SK-N-SH treated with all-trans-retinoic acid at 6 μM for 48 hours (cell line): ENCODE results near the gene BNC2.

Experiments used
- ATAC-seq: fragments of 200-7000 bp; cut with Tn5 transposase; 3 replicates; pipeline ENCODE4 v1.9.1; 2020; ENCODE audit warnings: mild to moderate bottlenecking, moderate library complexity
- ARNTL ChIP-seq: fragments of 450-650 bp; formaldehyde crosslinking; IDR thresholded peaks from 2 replicates; pipeline ENCODE4 v1.5.0; 2020; ENCODE audit warnings: low read depth, mild to moderate bottlenecking, moderate library complexity, borderline replicate concordance
- BACH2 ChIP-seq: fragments of 250-450 bp; sonication (Bioruptor Pico); IDR thresholded peaks from 2 replicates; pipeline ENCODE4 v1.9.0; 2021; ENCODE audit warnings: mild to moderate bottlenecking, borderline replicate concordance
- GLIS3 ChIP-seq: fragments of 250-450 bp; sonication (Bioruptor Pico); IDR thresholded peaks from 2 replicates; pipeline ENCODE4 v1.5.0; 2020; ENCODE audit warnings: mild to moderate bottlenecking, moderate library complexity
- ISL1 ChIP-seq: fragments of 250-450 bp; sonication (Bioruptor Pico); IDR thresholded peaks from 2 replicates; pipeline ENCODE4 v2.1.2; 2022; ENCODE audit warnings: mild to moderate bottlenecking, moderate library complexity
- OSR1 ChIP-seq: fragments of 250-450 bp; sonication (Bioruptor Pico); IDR thresholded peaks from 2 replicates; pipeline ENCODE4 v1.8.0; 2022; ENCODE audit warnings: moderate library complexity, mild to moderate bottlenecking, inconsistent platforms
- POU6F1 ChIP-seq: fragments of 250-450 bp; sonication (Bioruptor Pico); IDR thresholded peaks from 2 replicates; pipeline ENCODE4 v1.8.0; 2021; ENCODE audit warnings: low read depth, mild to moderate bottlenecking, moderate library complexity, borderline replicate concordance
- PPARA ChIP-seq: fragments of 250-450 bp; sonication (Bioruptor Pico); IDR thresholded peaks from 2 replicates; pipeline ENCODE4 v1.5.0; 2020; ENCODE audit warnings: mild to moderate bottlenecking, borderline replicate concordance
- RARB ChIP-seq: fragments of 250-450 bp; sonication (Bioruptor Pico); IDR thresholded peaks from 2 replicates; pipeline ENCODE4 v1.8.0; 2021; ENCODE audit warnings: mild to moderate bottlenecking, moderate library complexity
- SNAI2 ChIP-seq: fragments of 250-450 bp; sonication (Bioruptor Pico); IDR thresholded peaks from 2 replicates; pipeline ENCODE4 v1.5.0; 2020; ENCODE audit warnings: mild to moderate bottlenecking, moderate library complexity
- TCF4 ChIP-seq: fragments of 250-450 bp; sonication (Bioruptor Pico); IDR thresholded peaks from 2 replicates; pipeline ENCODE4 v1.8.0; 2021; ENCODE audit warnings: mild to moderate bottlenecking, moderate library complexity, borderline replicate concordance
- TOX ChIP-seq: fragments of 250-450 bp; sonication (Bioruptor Pico); IDR thresholded peaks from 2 replicates; pipeline ENCODE4 v1.8.0; 2021; ENCODE audit warnings: mild to moderate bottlenecking, moderate library complexity, borderline replicate concordance
- ZC3H10 ChIP-seq: fragments of 250-450 bp; sonication (Bioruptor Pico); IDR thresholded peaks from 2 replicates; pipeline ENCODE4 v1.5.1; 2021; ENCODE audit warnings: mild to moderate bottlenecking, moderate library complexity
- ZFP3 ChIP-seq: fragments of 250-450 bp; sonication (Bioruptor Pico); IDR thresholded peaks from 2 replicates; pipeline ENCODE4 v1.5.0; 2020; ENCODE audit warnings: mild to moderate bottlenecking, moderate library complexity
- ZFP30 ChIP-seq: fragments of 450-650 bp; formaldehyde crosslinking; IDR thresholded peaks from 2 replicates; pipeline ENCODE4 v1.5.0; 2022; ENCODE audit warnings: mild to moderate bottlenecking, moderate library complexity
- ZNF565 ChIP-seq: fragments of 450-650 bp; formaldehyde crosslinking; conservative IDR thresholded peaks from 2 replicates; pipeline ENCODE4 v1.5.0; 2020; ENCODE audit warnings: low read depth, mild to moderate bottlenecking, moderate library complexity
- ZNF70 ChIP-seq: fragments of 450-650 bp; formaldehyde crosslinking; IDR thresholded peaks from 2 replicates; pipeline ENCODE4 v1.5.0; 2020; ENCODE audit warnings: mild to moderate bottlenecking, moderate library complexity
- ZNF8 ChIP-seq: fragments of 450-650 bp; formaldehyde crosslinking; IDR thresholded peaks from 2 replicates; pipeline ENCODE4 v1.5.0; 2020; ENCODE audit warnings: mild to moderate bottlenecking, moderate library complexity
- TF ChIP-seq, protein P1 (sequence below): fragments of 250-450 bp; sonication (Bioruptor Pico); IDR thresholded peaks from 2 replicates; pipeline ENCODE4 v1.5.0; 2020; ENCODE audit warnings: mild to moderate bottlenecking, moderate library complexity
- TF ChIP-seq, protein P2 (sequence below): fragments of 250-450 bp; sonication (Bioruptor Pico); IDR thresholded peaks from 2 replicates; pipeline ENCODE4 v1.5.1; 2020; ENCODE audit warnings: low read depth, mild to moderate bottlenecking, moderate library complexity
- TF ChIP-seq, protein P3 (sequence below): fragments of 250-450 bp; sonication (Bioruptor Pico); IDR thresholded peaks from 2 replicates; pipeline ENCODE4 v1.5.1; 2021; ENCODE audit warnings: mild to moderate bottlenecking, moderate library complexity

The BNC2 gene

GRCh38 chr9:16744394-16744793 is 126.1 kb downstream of the BNC2 start:
- TF ChIP-seq, protein P1, sequence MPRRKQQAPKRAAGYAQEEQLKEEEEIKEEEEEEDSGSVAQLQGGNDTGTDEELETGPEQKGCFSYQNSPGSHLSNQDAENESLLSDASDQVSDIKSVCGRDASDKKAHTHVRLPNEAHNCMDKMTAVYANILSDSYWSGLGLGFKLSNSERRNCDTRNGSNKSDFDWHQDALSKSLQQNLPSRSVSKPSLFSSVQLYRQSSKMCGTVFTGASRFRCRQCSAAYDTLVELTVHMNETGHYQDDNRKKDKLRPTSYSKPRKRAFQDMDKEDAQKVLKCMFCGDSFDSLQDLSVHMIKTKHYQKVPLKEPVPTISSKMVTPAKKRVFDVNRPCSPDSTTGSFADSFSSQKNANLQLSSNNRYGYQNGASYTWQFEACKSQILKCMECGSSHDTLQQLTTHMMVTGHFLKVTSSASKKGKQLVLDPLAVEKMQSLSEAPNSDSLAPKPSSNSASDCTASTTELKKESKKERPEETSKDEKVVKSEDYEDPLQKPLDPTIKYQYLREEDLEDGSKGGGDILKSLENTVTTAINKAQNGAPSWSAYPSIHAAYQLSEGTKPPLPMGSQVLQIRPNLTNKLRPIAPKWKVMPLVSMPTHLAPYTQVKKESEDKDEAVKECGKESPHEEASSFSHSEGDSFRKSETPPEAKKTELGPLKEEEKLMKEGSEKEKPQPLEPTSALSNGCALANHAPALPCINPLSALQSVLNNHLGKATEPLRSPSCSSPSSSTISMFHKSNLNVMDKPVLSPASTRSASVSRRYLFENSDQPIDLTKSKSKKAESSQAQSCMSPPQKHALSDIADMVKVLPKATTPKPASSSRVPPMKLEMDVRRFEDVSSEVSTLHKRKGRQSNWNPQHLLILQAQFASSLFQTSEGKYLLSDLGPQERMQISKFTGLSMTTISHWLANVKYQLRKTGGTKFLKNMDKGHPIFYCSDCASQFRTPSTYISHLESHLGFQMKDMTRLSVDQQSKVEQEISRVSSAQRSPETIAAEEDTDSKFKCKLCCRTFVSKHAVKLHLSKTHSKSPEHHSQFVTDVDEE (CRISPR knock-in tag), result no peak
- TF ChIP-seq ZNF8 (CRISPR knock-in tag) (no peak), ARNTL (CRISPR knock-in tag) (no peak), OSR1 (CRISPR knock-in tag) (no peak), ZNF70 (CRISPR knock-in tag) (no peak), TCF4 (no peak), TOX (CRISPR knock-in tag) (no peak), SNAI2 (CRISPR knock-in tag) (no peak), POU6F1 (CRISPR knock-in tag) (no peak), RARB (CRISPR knock-in tag) (no peak)
- no peak; the same call in 2 of the 3 replicates for ATAC-seq

DNA sequence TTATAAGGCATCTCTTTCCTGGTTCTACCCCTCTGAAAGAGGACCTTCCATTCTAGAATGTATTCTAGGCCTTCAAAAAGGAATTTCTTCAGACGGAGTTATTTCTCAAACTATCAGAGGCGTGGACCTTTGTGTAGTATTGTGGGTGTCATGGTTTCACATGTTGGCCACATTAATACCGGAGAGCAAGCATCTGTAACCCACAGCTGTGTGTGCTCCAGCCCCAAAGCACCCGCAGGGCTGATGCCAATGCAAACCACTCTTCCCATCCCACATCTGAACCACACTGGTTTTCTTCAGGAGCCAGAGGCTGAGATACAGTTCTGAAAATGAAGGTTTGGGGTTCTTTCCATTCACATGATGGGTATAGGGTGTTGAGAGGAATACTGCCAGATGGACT is 127.1 kb downstream of the BNC2 start:
- ATAC-seq, result no peak
- TF ChIP-seq ZNF70 (CRISPR knock-in tag) (no peak), ZNF565 (no peak), ZNF8 (CRISPR knock-in tag) (no peak), PPARA (CRISPR knock-in tag) (no peak), GLIS3 (no peak)
- TF ChIP-seq, protein P2, sequence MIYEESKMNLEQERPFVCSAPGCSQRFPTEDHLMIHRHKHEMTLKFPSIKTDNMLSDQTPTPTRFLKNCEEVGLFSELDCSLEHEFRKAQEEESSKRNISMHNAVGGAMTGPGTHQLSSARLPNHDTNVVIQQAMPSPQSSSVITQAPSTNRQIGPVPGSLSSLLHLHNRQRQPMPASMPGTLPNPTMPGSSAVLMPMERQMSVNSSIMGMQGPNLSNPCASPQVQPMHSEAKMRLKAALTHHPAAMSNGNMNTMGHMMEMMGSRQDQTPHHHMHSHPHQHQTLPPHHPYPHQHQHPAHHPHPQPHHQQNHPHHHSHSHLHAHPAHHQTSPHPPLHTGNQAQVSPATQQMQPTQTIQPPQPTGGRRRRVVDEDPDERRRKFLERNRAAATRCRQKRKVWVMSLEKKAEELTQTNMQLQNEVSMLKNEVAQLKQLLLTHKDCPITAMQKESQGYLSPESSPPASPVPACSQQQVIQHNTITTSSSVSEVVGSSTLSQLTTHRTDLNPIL (CRISPR knock-in tag), result no peak
- TF ChIP-seq, all 23 proteins: peak for 0

- TF ChIP-seq ISL1 (CRISPR knock-in tag), result no peak
- TF ChIP-seq, protein P3, sequence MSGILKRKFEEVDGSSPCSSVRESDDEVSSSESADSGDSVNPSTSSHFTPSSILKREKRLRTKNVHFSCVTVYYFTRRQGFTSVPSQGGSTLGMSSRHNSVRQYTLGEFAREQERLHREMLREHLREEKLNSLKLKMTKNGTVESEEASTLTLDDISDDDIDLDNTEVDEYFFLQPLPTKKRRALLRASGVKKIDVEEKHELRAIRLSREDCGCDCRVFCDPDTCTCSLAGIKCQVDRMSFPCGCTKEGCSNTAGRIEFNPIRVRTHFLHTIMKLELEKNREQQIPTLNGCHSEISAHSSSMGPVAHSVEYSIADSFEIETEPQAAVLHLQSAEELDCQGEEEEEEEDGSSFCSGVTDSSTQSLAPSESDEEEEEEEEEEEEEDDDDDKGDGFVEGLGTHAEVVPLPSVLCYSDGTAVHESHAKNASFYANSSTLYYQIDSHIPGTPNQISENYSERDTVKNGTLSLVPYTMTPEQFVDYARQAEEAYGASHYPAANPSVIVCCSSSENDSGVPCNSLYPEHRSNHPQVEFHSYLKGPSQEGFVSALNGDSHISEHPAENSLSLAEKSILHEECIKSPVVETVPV (CRISPR knock-in tag), result no peak
- no peak for TF ChIP-seq ZNF565
- TF ChIP-seq POU6F1 (CRISPR knock-in tag), result no peak
- TF ChIP-seq ZFP3 (CRISPR knock-in tag), result no peak
- TF ChIP-seq OSR1 (CRISPR knock-in tag), result no peak
- TF ChIP-seq ZFP30 (CRISPR knock-in tag), result no peak
- no peak for TF ChIP-seq BACH2 (CRISPR knock-in tag)
- no peak for TF ChIP-seq ZC3H10 (CRISPR knock-in tag)
- no peak for TF ChIP-seq RARB (CRISPR knock-in tag)
- TF ChIP-seq, all 23 proteins: peak for 0
- ATAC-seq, result no peak
Measured at GRCh38 chr9:16735001-16735400, 135.5 kb downstream of the BNC2 start.

DNA sequence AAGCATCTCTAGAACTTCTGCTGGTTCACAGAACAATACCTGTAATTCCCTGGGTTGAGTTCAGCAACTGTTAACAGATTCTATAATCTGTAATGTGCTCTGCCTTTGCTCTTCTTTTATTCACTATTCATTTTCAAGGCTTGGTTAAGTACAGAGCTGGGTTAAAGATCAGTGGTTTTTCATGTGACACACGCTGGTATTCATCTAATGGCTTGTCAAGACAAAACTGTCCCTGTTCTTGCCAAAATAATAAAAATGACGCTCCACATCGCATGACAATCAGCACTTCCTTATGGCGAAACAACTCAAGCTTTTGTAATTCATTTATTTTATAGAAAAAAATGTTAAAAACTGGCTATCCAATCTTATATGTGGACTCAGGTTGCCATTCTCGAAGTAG is 137.9 kb downstream of the BNC2 start:
- TF ChIP-seq BACH2 (CRISPR knock-in tag) (no peak), ZC3H10 (CRISPR knock-in tag) (no peak), SNAI2 (CRISPR knock-in tag) (no peak), ISL1 (CRISPR knock-in tag) (no peak), ZNF8 (CRISPR knock-in tag) (no peak), RARB (CRISPR knock-in tag) (no peak)
- TF ChIP-seq, protein P2 (CRISPR knock-in tag), result no peak
- no peak for ATAC-seq
